Epithelial cell of esophagus (primary cell): Measurements from ENCODE around the gene VSIG4.

Experiments
- DNase-seq: peaks from one replicate; pipeline ENCODE4 v3.0.0; 2010; ENCODE audit warnings: low read depth
- H3K4me3 ChIP-seq: 2 replicates; pipeline ENCODE4 v1.5.1; 2011; ENCODE audit warnings: mild to moderate bottlenecking, low read length, control low read depth
- TF ChIP-seq, protein P1 (sequence below): IDR thresholded peaks from 2 replicates; pipeline ENCODE4 v1.5.1; 2011; ENCODE audit warnings: low read depth, mild to moderate bottlenecking, low read length, control low read depth, inconsistent platforms; ENCODE audit not compliant: insufficient read depth; ENCODE audit errors: missing control alignments

Gene VSIG4

DNA sequence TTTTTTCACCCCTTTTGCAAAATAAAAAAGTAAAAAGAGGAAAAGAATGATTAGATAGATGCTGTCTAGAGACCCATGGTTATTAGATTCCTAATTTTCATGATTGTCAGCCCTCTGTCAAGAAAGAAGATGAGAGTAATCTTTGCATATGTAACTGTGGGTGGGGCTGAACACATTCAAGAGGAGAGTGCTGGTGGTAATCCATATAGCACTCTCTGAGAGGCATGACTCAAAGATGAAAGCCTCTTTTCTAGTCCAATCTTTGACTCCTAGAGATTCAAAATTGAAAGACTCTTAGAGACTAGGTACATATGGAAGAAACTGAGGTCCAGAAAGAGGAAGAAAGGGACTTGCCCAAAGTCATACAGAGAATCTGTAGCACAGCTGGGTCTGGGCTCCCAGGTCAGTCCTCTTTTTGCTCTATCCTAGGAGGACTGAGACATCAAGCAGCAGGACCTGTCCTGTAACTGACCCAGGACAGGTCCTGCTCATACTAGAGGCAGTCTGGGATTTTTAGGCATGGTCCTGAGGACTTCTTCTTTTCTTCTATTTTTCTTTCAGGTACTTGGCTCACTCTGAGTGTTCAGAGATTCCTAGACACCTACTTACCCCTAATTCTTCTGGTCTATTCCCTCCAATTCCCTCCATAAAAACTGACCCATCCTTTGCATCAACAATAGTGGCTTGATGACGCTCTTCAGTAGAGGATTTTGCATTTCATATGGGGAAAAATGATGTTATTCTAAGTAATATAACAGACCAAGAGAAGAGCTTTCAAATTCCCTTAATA lies 23.8 kb downstream of the VSIG4 start:
- no peak for DNase-seq
- H3K4me3 ChIP-seq, result no peak overlapping the region
- TF ChIP-seq, protein P1, sequence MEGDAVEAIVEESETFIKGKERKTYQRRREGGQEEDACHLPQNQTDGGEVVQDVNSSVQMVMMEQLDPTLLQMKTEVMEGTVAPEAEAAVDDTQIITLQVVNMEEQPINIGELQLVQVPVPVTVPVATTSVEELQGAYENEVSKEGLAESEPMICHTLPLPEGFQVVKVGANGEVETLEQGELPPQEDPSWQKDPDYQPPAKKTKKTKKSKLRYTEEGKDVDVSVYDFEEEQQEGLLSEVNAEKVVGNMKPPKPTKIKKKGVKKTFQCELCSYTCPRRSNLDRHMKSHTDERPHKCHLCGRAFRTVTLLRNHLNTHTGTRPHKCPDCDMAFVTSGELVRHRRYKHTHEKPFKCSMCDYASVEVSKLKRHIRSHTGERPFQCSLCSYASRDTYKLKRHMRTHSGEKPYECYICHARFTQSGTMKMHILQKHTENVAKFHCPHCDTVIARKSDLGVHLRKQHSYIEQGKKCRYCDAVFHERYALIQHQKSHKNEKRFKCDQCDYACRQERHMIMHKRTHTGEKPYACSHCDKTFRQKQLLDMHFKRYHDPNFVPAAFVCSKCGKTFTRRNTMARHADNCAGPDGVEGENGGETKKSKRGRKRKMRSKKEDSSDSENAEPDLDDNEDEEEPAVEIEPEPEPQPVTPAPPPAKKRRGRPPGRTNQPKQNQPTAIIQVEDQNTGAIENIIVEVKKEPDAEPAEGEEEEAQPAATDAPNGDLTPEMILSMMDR, result no peak

DNA sequence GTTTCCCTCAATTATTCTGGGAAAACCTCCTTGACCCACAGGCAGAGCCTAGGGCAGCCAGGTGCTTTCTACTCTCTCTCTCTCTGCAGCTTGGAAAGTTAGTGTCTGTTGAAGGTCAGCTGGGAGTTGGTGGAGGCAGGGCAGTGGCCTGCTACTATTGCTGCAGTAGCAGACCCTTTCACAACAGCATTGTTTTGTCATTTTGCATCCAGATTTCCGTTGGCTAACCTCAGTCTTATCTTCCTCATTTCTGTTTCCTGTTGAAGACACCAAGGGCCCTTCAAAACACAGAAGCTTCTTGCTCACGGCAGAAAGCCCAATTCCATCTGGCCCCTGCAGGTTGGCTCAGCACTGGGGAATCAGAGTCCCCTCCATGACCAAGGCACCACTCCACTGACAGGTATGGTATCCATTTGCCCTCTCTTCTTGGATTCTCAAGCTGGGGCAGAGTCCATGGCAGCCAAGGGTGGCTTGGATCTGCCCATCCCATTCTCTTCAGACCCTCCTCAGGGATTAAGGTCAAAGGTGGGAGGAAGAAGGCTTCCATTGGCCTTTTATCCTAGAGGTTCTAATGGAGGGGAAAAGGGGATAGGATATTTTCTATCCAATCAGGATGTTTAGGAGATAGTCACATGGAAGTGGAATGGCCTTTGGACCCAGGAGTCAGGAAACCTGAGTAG lies 24.6 kb downstream of the VSIG4 start:
- no peak overlapping the region for H3K4me3 ChIP-seq
- TF ChIP-seq, protein P1, result no peak
- no peak for DNase-seq

DNA sequence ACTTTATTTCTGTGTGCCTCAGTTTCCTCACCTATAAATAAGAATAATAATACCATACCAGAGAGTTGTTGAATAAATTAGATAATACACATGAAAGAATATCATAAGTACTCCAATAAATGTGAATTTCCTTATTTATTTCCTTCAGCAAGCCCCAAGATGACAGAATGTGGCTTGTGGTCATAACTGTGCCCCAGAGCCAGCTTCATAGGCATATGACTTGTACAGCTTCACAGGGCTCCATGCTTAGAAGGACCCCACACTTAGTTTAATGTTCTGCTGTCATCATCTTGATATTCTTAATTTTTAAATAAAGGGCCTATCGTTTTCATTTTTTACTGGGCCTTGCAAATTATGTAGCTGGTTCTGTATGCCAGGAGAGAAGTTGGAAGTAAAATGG lies 25.3 kb downstream of the VSIG4 start:
- no peak for DNase-seq
- no peak overlapping the region for H3K4me3 ChIP-seq
- TF ChIP-seq, protein P1, result no peak

DNA sequence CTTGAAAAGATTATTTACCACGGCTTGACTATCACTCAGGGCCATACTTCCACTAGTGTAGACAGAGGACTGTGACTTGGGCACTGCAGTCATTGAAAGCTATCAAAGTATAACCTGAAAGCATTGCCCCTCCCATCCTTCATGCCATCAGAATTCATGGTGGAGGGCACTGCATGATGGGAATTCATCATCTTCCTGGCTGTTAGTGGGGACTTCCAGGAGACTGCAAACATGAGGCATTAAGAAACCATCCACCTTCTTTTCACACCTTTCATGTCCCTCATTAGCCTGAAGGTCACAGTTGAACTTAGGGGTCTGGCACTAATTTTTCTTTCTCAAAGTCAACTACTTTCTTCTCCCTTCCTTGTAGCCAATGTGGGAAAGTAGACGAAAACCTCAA lies 25.8 kb downstream of the VSIG4 start:
- DNase-seq, result no peak
- TF ChIP-seq, protein P1, result no peak
- H3K4me3 ChIP-seq, result no peak overlapping the region

DNA sequence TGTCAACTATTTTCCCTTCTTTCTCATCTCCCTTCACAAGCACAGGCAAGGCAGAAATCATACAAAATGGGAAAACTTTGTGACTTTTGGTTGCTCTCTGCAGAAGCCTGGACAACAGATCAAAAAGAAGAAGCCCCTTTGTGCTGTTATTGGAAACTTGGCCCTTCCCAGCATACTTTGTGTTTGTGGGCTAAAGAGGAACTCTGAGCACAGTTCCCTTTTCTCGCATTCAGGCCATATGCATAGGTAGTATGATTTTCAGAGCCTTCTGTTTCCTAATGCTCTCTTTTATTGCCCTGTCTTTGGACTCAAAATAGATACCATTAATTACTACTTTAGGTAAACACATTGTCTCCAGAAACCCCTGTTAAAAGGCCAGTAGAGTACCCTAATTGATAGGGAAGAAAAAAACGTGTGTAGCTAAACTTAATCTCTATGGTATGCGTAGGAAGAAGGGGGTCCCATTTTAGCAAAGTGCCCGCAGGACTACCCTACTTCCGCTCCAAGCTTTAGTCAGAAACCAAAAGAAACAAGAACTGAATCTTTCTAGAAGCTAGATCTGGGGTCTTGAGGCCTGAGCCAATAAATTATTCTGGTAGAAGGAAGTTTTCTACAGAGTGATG lies 26.6 kb downstream of the VSIG4 start:
- TF ChIP-seq, protein P1, result no peak
- no peak overlapping the region for H3K4me3 ChIP-seq
- DNase-seq, result no peak

DNA sequence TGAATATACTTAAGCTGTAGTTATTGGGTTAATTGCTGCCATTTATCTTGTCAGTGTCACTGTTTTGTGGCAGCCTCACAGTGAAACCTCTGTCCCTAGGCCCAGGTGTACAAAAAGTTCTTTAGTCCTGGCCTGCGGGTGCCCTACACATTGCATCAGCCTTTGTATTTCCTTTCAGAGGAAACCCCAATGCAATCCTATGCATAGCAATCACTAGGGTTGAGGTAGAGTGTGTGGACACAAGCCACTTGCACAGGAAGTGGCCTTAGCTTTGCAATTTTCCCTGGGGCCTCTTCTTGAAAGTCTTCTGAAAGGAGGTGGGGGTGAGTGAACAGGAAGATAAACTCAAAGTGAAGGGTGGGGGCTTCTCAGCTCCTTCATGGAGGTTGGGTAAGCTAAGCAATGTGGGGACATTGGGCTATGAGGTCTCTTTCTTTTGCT lies 27.8 kb downstream of the VSIG4 start:
- peak; percentile 0 for DNase-seq
- TF ChIP-seq, protein P1, result no peak
- no peak overlapping the region for H3K4me3 ChIP-seq
